Peyer's patch (tissue), 4 donors: ENCODE measurements around the gene VAV2. TPM values are rescaled to one million over a fixed set of nuclear protein-coding genes. Genes with fewer than 3 reads are reported as not detected.

Experiments
- DNase-seq, 3 donors: peaks; one replicate each; pipeline ENCODE4 v3.0.0-alpha.2; 2017 to 2019
- H3K27ac ChIP-seq, 4 donors: fragments of 200-600 bp; sonication (generic); one replicate each; pipeline ENCODE4 v1.5.1; 2016 to 2019
- H3K27me3 ChIP-seq, 2 donors: fragments of 200-600 bp; sonication (generic); one replicate each; pipeline ENCODE4 v1.5.1; 2019
- H3K36me3 ChIP-seq, 3 donors: fragments of 200-600 bp; sonication (generic); one replicate each; pipeline ENCODE4 v1.5.1; 2016 to 2019
- H3K4me1 ChIP-seq, 4 donors: fragments of 200-600 bp; sonication (generic); one replicate each; pipeline ENCODE4 v1.5.1; 2016 to 2019
- H3K4me3 ChIP-seq, 4 donors: fragments of 200-600 bp; sonication (generic); 1 replicate in 3 of 4; 2 replicates in 1 of 4; pipeline ENCODE4 v1.5.1; 2016 to 2019; ENCODE audit warnings: mild to moderate bottlenecking in 1 of 4
- H3K9me3 ChIP-seq, 4 donors: fragments of 200-600 bp; sonication (generic); one replicate each; pipeline ENCODE4 v1.5.1; 2016 to 2019; ENCODE audit warnings: mild to moderate bottlenecking in 1 of 4
- CTCF ChIP-seq, 6 experiments: fragments of 450-650 bp in 4 of 6; fragments of 200-600 bp in 2 of 6; sonication (generic) in 1 of 6; IDR thresholded peaks; one replicate each; pipeline ENCODE4 v1.5.1; 2017 to 2019; ENCODE audit warnings: antibody characterized with exemption in 6 of 6, mild to moderate bottlenecking in 3 of 6, moderate library complexity in 1 of 6
- POLR2A ChIP-seq, 2 donors: fragments of 450-650 bp; IDR thresholded peaks; one replicate each; pipeline ENCODE4 v1.5.1; 2017; ENCODE audit warnings: antibody characterized with exemption in 2 of 2, mild to moderate bottlenecking in 2 of 2, moderate library complexity in 2 of 2
- total RNA-seq, 4 donors: library from RNA; depleted of rRNA; stranded (reverse); fragments of >200 nt; gene quantifications; one replicate each; pipeline ENCODE4 v1.1.0, GENCODE V29; 2016

VAV2 gene
- total RNA-seq, 4 donors from 2014 or later, result 47.9 to 61.8 (median 58.9) TPM

- DNase-seq, result peak in 1 of 3 donors; percentile 45
- H3K9me3 ChIP-seq, result no peaks in the 10 kb centered on the region
- no peaks in the 10 kb centered on the region for H3K27me3 ChIP-seq
- H3K36me3 ChIP-seq, result peaks cover 0 to 76% (median 0%) of the 10 kb centered on the region in 3 donors
- no peak for TF ChIP-seq POLR2A (IDR thresholded peaks at IDR 0.05)
- no peak for TF ChIP-seq CTCF (IDR thresholded peaks at IDR 0.05)
- no peaks in the 10 kb centered on the region for H3K4me1 ChIP-seq
- H3K27ac ChIP-seq, result no peak overlapping the region
- H3K4me3 ChIP-seq, result no peak overlapping the region
Measured at GRCh38 chr9:134033516-134034214, 41.5 kb upstream of the VAV2 start.

GRCh38 chr9:134032456-134033222, 40.5 kb upstream of the VAV2 start:
- no peak for TF ChIP-seq CTCF (IDR thresholded peaks at IDR 0.05)
- TF ChIP-seq POLR2A (IDR thresholded peaks at IDR 0.05), result no peak
- no peak for DNase-seq
- no peak overlapping the region for H3K4me3 ChIP-seq
- H3K9me3 ChIP-seq, result no peaks in the 10 kb centered on the region
- no peak overlapping the region for H3K27ac ChIP-seq
- no peaks in the 10 kb centered on the region for H3K27me3 ChIP-seq
- no peaks in the 10 kb centered on the region for H3K4me1 ChIP-seq
- peaks cover 0 to 69% (median 0%) of the 10 kb centered on the region in 3 donors for H3K36me3 ChIP-seq

GRCh38 chr9:134031783-134032182, 39.7 kb upstream of the VAV2 start:
- no peak overlapping the region for H3K27ac ChIP-seq
- peaks cover 0 to 66% (median 0%) of the 10 kb centered on the region in 3 donors for H3K36me3 ChIP-seq
- no peaks in the 10 kb centered on the region for H3K4me1 ChIP-seq
- no peaks in the 10 kb centered on the region for H3K27me3 ChIP-seq
- DNase-seq, result no peak
- TF ChIP-seq POLR2A (IDR thresholded peaks at IDR 0.05) (no peak), CTCF (IDR thresholded peaks at IDR 0.05) (no peak)
- no peak overlapping the region for H3K4me3 ChIP-seq
- H3K9me3 ChIP-seq, result no peaks in the 10 kb centered on the region

GRCh38 chr9:134030821-134031470, 38.8 kb upstream of the VAV2 start:
- no peak for DNase-seq
- Histone ChIP-seq H3K27me3 (no peaks in the 10 kb centered on the region), H3K27ac (no peak overlapping the region), H3K9me3 (no peaks in the 10 kb centered on the region), H3K36me3 (peaks cover 0 to 60% (median 0%) of the 10 kb centered on the region in 3 donors), H3K4me3 (no peak overlapping the region), H3K4me1 (peaks cover 0 to 5% (median 5%) of the 10 kb centered on the region in 4 donors)
- TF ChIP-seq POLR2A (IDR thresholded peaks at IDR 0.05) (no peak), CTCF (IDR thresholded peaks at IDR 0.05) (no peak)

GRCh38 chr9:134029248-134030226, 37.4 kb upstream of the VAV2 start:
- H3K27ac ChIP-seq, result no peak overlapping the region
- no peak for DNase-seq
- TF ChIP-seq POLR2A (IDR thresholded peaks at IDR 0.05) (no peak), CTCF (IDR thresholded peaks at IDR 0.05) (no peak)
- H3K4me3 ChIP-seq, result no peak overlapping the region
- peaks cover 0 to 11% (median 8%) of the 10 kb centered on the region in 4 donors for H3K4me1 ChIP-seq
- no peaks in the 10 kb centered on the region for H3K27me3 ChIP-seq
- peaks cover 0 to 46% (median 0%) of the 10 kb centered on the region in 3 donors for H3K36me3 ChIP-seq
- H3K9me3 ChIP-seq, result no peaks in the 10 kb centered on the region
